Smooth muscle cell of the brain vasculature (primary cell): ENCODE results near the gene PHACTR1.

Source experiments
- DNase-seq: peaks from one replicate; pipeline ENCODE4 v3.0.0-alpha.2; 2012; ENCODE audit warnings: low read depth, low spot score

The PHACTR1 gene

DNA sequence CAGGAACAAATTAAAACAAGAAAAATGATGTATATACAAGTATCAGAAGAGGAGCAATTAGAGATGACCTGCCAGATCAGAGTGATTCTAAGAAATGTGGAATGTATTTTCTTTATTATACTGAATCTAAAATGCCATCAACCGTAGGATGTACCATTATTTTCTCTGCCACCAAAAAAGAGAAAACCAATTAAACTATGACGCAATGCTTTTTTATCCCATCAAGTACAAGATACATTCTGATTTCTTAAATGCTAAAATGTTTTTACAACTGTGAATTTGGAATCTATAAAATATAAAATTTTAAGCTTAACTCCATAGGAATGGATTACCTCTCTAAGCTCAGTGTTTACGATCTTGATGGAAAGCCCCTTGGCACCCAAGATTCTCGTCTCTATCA, 85.9 kb downstream of the PHACTR1 start:
- no peak for DNase-seq

DNA sequence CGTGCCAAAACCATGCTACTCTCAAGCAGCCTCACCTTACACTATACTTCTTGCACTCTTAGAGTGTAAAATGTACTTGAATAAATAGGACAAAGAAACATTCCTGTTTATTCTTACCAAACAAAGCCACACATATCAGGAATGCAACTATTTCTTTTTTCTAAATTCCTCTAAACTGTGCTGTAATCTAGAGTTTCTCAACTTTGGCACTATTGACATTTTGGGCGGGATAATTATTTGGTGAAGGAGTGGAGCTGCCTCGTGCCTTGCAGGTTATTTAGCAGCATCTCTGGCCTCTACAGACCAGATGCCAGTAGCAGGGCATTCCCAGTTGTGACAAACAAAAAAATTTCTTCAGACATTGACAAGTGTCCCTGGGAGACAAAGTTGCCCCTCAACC, 86.9 kb downstream of the PHACTR1 start:
- DNase-seq = no peak

DNA sequence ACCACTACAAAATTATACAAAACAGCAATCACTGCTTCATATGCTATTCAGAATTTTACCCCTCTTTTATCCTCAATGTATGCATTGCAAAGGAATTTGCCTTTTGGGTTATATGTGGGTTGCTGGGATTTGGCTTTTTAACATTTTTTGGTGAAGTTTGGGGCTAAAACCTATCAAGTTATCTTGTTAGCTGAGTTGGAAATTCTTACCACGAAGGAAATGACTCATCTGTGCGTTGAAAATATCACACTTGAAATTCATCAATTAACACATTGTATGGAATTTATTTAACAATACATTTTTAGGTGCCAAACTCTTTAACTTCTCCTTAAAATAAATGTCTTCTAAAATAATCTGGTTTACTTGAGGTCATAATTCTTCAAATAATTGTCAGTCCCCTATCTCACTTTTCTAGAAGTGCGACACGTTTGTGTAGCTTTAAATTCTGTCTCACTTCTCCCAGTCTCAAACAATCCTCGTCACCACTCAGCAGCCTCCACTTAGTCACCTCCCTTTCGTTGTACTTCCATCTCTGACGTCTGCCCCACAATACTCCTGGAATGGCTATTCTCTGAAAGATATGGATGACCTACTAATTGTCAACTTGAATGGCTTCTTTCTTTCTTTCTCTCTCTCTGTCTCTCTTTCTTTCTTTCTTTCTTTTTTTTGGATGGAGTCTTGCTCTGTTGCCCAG, 88.5 kb downstream of the PHACTR1 start:
- no peak for DNase-seq

DNA sequence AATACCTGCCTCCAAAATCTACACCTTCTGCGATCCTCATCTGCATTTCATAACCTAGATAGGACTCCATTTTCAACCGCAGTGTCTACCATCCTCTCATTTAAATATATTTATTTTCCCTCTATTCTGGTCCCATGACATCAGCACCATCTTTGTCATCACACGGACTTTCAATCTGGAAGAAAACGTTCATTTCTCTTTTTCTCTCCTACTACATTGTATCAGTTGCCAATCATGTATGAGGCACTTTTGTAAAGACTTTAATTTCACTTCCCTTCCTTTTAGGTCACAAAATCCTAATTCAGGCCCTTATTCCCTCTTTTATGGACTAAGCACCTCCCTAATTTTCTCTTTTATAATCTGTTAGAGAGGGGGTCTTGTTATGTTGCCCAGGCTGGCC, 89.6 kb downstream of the PHACTR1 start:
- no peak for DNase-seq

DNA sequence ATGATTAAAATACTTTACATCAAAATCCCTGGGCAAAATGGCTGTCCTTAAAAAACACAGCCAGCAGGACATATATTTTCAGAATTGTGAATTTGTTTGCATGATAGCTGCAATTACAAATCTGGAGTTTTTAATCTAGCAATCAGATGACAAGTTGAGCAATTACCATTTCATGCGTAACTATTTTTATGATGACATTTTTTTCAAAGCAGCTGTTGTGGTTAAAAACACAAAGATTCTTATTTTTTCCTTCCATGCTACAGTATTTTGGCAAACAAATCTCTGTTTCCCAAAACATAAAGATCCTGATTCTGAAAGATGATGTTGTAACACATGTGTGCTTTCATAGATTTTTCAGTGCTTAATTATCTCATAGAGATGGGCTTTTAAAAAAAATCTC, 90.2 kb downstream of the PHACTR1 start:
- DNase-seq = no peak

DNA sequence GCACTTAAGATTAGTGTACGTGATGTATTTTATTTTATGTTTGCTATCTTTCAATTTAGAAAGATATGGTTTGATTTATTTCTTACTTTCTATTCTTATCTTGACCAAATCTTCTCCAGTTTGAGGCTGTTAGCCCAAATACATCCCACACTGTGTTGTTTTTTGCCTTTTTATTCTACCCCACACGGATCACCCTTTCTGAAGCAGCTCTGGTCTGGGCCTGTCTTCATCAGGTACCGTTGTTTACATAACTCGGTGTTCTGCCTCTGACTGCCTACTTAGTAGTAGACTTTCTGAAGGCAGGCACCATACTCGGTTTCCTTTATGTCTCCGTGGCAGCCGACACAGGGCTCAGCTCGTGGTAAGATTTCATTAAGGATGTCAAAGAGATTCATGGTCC, 95.0 kb downstream of the PHACTR1 start:
- no peak for DNase-seq

DNA sequence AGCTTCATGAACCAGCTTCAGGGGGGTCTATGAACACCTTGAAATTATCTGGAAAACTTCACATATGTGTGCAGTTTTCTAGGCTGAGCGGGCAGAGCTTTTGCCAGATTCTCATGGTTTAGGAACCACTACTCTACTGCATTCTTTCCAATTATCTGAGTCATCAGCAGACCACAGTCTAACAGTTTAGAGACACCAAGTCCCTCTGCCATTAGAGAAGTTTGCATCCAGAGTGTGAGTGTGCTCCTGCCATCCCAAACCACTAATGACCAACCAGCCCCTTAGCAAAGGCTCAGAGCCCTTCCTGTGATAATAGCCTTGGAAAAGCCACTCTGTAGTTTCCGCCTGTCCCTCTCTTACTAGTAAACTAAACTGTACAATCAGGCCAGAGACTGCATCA, 96.8 kb downstream of the PHACTR1 start:
- DNase-seq = no peak

DNA sequence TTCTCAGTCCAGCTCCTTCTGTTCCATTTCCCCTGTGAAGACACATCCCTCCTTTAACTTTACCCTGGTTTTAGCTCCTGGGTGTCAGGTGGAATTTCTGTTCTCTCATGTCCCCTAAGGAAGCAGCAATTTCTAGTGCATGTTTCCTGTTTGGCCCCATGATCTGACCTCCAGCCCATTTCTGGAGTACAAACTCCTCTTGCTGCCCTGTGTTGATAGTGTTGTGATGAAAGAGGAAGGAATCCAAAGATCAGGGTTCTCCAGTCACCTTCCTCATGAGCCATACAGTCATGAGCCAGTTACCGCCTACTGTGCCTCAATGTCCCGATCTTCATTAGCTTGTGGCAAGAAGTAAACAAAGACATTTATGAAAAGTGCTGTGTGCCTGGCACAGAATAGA, 97.4 kb downstream of the PHACTR1 start:
- no peak for DNase-seq

DNA sequence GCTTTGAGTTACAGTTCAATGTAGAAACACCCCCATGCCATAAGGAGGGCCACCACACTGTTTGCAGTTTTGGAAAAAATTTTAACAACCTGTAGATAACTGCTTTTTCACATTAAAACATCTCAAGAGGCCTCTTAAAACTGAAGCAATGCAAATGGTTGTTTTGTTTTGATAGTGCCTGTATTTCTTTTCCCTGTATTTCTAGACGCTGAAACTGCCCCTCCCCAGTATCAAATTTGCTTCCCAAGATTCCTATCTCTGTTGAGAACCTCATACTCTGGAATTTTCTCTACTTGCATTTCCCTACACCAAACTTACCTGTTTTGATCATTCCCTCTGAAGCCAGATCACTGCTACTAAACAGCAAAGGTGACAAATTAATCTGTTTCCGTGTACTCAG, 98.5 kb downstream of the PHACTR1 start:
- no peak for DNase-seq

DNA sequence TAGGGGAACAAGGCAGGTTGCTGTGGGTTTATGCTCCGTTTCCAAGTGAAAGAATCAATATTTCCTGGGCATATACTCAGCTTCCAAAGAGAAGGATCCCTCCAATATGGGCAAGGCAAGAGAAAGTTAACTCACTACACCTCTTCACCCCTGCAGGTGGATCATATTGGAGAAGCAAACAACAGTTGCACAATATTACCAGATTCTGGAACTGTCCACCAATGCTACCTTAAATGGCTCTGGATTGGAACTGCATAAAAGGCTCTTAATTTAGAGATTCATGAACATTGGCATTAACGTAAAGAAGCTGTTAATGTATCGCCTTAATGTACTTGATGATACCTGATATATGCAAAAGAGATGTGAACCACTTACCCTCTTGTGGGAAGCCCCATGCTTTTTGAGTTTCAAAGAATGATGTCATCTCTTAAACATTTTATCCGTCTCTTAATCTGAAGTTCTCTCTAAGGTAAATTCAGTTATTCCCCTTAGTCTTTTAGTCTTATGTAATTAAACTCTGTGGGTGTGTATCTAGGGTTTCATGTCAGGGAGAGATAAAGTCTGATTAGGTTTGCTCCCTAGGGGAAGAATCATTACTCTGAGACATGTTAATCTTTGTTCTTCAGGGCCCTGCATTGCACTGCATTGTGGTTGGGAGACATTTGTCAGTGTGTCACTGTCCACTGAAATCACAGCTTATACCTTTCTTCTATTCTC, 99.5 kb downstream of the PHACTR1 start:
- no peak for DNase-seq

DNA sequence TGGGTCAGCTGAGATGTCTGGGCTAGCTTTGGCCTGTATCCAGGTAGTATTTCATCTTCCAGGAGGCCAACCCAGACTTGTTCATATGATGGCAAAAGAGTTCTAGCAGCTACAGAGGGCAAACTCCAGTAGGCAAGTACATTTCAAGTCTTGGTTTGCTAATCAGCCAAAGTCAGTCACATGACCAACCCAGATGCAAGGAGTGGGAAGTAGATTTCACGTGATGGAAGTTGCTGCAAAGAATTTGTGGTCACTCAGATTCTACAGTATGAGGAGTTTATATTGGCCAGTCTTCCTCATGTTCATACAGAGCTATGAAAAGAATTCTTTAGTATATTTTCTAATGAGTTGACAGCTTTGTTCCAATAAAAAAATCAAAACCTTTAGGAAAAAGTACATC, 101.8 kb downstream of the PHACTR1 start:
- no peak for DNase-seq

DNA sequence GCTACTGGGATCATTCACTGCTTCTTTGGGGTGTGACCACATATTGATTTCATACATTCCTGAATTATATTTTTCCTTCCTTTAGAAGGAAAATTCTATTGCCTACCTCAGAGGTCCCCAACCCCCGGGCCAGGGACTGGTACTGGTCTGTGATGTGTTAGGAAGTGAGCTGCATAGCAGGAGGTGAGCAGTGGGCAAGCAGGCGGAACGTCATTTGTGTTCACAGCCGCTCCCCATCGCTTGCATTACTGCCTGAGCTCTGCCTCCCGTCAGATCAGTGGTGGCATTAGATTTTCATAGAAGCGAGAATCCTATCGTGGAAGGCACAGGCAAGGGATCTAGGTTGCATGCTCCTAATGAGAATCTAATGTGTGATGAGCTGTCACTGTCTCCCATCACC, 107.3 kb downstream of the PHACTR1 start:
- DNase-seq = no peak

DNA sequence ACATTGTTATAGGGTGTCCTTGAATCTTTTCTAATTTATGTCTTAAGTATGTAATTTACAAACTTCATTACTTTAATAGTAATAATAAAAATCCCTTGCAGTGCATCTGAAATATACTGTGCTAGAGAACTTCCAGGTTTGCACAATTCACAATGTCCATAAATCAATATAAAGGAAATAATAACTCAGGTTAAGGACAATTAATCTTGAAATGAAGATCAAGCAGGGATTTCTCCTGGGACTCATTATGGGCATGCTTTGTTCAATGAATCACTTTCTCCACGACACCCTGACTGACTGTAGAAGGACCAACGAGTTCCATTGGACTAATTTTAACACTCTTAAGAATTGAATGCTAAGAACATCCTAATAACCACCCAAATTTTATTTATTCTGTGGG, 110.0 kb downstream of the PHACTR1 start:
- no peak for DNase-seq

DNA sequence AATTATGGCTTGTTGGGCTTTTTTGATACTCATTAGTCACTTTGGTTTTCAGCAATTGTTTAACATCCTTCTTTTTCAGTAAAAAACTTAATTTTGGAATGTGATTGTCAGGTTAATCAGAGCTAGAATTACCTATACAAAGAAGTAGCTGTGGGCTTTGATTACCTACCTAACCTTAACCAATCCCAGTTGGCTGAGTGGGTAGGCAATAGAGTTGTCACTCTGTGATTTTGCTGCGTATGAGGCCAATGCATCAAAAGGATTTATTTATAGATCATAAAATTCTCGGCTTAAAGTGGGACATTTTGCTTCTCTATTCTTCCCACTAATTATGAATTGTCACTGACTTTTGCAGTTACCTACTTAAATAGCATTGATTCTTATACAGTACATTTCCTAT, 111.4 kb downstream of the PHACTR1 start:
- DNase-seq = no peak

DNA sequence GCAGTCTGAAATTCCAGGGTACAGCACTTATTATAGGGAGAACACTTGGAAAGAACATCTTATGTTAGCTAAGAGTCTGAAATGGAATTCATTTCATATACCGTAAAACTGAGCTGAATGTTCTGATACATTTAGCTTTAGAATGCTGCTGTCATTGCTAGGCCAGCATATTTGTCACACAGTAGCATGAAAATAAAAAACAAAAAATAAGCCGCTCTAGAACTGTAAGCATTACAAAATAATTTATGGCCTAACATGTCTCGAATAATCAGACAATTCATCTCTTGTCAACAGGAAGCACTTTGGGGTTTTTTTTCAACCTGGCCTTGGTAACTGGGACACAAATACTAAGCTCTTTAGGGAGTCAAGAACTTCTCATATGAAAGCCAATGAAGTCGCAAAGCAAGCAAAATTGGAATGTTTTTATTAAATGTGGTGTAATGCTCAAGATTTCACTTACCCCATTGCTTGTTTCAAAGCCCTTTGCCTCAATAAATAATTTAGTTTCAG, 115.7 kb downstream of the PHACTR1 start:
- DNase-seq = no peak

DNA sequence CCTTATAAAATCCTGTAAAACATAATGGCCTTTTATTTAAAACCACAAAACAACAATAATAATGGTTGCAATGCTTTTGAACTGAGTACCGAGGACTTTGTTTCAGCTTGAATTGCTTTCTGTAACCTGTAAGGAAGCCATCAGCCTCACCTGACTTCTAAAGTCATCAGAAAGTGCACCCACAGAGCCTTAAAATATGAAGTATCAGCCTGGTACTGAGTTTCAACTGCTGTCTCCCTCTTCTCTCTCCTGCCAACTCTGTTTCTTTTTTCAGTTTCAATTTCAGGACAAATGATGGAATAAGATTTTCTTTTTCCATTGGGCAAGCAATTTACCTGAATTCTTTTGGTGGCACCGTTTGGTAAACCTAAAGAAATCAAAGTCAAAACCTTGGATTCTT, 119.4 kb downstream of the PHACTR1 start:
- DNase-seq = no peak

DNA sequence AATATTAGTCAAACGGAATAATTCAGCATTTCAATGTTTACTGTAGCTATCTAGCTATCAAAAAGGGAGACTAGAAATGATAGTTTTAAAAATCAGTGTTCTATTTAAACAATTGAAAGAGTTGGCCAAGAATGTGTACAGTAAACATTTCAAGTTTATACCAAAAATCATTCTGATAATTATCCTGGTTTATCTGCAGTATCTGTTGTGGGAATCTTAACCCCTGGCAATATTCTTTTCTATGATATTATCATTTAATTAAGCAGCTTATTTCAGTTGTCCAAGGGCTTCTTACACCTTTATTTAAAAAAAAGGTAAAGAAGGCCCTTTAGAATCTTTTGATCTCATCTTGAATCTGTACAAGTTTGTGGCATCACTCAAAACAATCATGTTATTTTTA, 125.1 kb downstream of the PHACTR1 start:
- DNase-seq = no peak

DNA sequence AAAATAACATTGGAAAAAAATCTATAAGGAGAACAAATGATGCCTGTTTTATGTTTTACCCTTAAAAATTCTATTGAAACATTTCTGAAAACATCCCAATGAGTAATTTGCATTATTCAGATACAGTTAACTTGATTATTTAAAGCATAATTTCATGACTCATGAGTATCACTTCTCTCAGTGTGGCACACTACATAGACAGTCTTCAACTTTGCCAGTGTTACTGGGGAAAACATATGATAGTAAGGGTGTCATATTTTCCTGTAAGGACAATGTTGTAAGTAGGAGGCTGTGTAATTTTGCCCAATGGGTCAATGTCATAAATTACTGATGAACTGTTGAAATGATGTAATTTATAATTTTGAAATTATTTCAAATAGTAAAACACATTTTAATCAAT, 125.5 kb downstream of the PHACTR1 start:
- no peak for DNase-seq

DNA sequence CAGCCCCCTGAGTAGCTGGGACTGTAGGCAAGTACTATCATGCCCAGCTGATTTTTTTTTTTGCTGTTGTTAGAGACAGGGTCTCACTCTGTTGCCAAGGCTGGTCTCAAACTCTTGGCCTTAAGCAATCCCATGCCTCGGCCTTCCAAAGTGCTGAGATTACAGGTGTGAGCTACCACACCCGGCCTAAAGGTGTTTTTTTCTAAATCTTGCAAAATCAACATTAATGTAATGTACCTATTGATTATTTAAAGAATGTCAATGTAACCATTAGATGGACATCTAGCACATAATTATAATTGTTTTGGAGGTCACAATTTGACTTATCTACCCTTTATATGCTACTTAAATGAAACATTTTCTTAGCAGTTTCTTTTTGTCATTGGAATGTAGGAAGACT, 126.1 kb downstream of the PHACTR1 start:
- no peak for DNase-seq

DNA sequence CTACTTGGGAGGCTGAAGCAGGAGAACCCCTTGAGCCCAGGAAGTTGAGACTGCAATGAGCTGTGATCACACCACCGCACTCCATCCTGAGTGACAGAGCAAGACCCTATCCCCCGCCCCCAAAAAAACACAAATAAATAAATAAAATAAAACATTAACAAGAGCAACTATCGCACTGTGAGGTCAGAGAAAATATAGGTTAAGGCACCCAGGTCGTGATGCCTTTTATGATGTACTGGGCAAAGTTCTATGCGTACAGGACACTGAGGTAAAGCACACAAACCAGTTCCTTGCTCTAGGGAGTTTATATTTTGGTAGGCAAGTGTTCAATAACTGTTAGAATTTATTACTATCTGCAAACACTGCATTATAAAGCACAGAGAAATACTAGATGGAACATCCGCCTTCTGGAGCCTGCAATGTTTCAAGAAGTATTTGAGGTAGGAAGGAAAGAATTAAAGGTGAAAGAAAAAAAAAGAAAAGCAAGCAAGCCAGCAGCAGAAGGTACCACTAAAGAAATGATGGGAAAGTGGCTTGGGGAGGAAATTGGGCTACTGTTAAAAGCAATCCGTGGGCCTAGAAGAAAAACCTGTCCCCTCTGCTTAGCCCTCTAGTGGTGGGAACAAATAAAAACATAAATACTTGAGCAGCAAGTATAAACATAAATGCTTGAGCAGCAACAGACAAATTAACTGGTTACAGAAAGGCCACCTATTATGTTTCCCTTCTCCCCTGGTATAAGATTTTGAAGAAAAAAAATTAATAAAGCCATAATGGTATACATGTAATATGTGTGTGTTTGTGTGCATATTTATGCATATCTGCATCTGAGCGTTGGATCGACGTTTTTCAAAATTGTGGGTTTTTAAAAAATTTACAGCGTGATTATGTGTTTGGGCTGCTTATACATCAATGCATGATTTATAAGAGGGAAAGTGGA, 128.0 kb downstream of the PHACTR1 start:
- DNase-seq = no peak

DNA sequence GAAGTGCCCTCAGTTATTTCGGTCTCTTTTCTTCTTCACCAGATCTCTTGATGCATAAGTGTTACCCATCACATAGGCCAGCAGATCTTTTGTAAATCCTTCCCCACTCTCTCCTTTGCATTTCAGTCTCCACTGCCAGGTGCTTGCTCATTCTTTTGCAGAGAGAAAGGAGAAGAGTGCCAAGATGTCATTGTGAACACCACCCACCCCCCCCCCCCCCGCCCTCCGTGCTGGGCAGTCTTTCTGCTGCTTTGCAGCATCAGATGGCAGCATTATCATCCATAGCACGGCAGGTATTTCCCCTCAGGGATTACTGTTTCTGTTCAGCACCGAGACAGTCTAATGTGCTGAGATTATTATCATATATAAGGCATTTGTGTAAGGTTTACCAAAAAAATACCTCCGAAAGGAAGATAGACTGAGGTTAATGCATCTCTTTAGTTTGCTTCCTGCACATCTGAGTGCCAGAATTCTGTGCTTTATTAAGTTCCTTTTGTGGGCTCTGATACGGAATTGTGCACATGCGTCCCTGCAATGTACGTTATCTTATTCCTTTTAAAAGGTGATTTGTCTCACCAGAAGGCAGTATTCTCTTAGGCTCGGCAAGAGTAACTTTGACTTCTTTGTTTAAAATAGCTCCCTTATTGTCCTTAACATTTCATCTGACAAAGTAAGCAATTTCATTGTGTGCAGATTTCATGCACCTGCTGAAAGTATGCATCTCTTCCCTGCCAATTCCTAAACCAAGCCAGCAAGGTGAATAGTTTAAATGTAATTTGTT, 128.8 kb downstream of the PHACTR1 start:
- DNase-seq = no peak
